Suprapubic skin (tissue), 4 donors: ENCODE data around the gene WDR27.

Experiments
- CTCF ChIP-seq, 2 donors: fragments of 200-600 bp in 1 of 2; fragments of 450-650 bp in 1 of 2; sonication (generic) in 1 of 2; IDR thresholded peaks; one replicate each; pipeline ENCODE4 v1.5.1; 2016 to 2019; ENCODE audit warnings: antibody characterized with exemption in 2 of 2, mild to moderate bottlenecking in 1 of 2, moderate library complexity in 1 of 2
- EP300 ChIP-seq: sonication (generic); formaldehyde crosslinking; IDR thresholded peaks from one replicate; pipeline ENCODE4 v1.6.1; 2017; ENCODE audit warnings: antibody characterized with exemption
- POLR2A ChIP-seq, 2 donors: fragments of 450-650 bp; IDR thresholded peaks; one replicate each; pipeline ENCODE4 v1.6.1; 2017; ENCODE audit warnings: antibody characterized with exemption in 2 of 2, mild to moderate bottlenecking in 2 of 2, moderate library complexity in 2 of 2
- POLR2AphosphoS5 ChIP-seq, 3 donors: sonication (generic); formaldehyde crosslinking; IDR thresholded peaks; one replicate each; pipeline ENCODE4 v1.6.1; 2017; ENCODE audit warnings: antibody characterized with exemption in 3 of 3

- TF ChIP-seq CTCF (IDR thresholded peaks at IDR 0.05) (no peak), POLR2A (IDR thresholded peaks at IDR 0.05) (no peak), EP300 (no peak), POLR2AphosphoS5 (IDR thresholded peaks at IDR 0.05) (no peak)
These were observed 7.5 kb upstream of the WDR27 start for GRCh38 chr6:169709293-169709692.
